GM19463 (cell line): Measurements from ENCODE around the gene FMO2.
A peak's percentile ranks its signal among the peaks of the same experiment; 100 is the strongest.

Experiments
- ATAC-seq: cut with Tn5 transposase; IDR thresholded peaks from one replicate; pipeline ENCODE4 v1.9.1; 2021; ENCODE audit warnings: mild to moderate bottlenecking, moderate library complexity; ENCODE audit not compliant: unreplicated experiment

FMO2 gene

DNA sequence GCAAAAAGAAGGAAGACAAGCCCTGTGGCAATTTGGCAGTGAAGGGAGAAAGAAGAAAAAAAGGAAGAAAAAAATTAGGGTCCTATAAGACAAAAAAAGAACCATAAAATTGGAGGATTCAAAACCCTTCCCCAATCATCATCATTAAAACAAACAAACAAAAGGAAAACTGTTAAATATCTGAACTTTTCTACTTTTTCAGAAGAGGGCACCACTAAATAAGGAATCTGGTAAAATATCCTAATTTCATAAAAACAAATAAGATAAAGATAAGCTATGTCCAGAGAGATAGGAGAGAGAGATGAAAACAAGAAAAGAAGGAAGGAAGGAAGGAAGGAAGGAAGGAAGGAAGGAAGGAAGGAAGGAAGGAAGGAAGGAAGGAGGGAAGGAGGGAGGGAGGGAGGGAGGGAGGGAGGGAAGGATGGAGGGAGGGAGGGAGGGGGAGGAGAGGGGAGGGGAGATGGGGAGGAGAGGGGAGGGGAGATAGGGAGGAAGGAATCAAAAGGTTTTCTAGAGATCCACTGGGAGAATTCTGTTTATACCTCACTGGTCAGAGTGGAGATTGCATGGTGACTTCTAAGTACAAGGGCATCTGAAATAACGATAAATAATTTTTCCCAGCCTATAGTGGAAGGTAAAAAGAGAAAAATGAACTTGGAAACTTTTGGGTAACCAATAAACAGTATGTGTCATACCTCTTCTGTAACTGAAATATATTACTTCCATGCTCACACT lies 10.4 kb upstream of the FMO2 start:
- no peak for ATAC-seq

DNA sequence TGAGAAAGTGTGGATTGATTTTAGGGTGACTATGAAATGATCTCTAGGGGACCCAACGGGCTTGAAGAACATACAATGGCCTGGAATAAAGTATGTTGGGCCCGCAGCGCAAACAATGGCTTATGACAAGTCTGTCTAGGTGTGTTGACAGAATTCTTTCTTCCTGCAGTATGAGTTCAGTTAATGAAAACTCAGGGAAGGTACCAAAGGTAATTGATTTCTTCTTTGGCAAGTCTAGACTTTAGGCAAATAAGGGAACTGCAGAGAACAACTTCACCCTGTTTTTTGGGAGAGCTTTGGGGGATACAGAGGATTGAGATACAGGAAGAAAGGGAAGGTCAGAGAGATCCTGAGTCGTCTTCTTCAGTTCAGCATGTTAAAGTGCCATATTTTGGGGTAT lies 7.8 kb upstream of the FMO2 start:
- no peak for ATAC-seq

DNA sequence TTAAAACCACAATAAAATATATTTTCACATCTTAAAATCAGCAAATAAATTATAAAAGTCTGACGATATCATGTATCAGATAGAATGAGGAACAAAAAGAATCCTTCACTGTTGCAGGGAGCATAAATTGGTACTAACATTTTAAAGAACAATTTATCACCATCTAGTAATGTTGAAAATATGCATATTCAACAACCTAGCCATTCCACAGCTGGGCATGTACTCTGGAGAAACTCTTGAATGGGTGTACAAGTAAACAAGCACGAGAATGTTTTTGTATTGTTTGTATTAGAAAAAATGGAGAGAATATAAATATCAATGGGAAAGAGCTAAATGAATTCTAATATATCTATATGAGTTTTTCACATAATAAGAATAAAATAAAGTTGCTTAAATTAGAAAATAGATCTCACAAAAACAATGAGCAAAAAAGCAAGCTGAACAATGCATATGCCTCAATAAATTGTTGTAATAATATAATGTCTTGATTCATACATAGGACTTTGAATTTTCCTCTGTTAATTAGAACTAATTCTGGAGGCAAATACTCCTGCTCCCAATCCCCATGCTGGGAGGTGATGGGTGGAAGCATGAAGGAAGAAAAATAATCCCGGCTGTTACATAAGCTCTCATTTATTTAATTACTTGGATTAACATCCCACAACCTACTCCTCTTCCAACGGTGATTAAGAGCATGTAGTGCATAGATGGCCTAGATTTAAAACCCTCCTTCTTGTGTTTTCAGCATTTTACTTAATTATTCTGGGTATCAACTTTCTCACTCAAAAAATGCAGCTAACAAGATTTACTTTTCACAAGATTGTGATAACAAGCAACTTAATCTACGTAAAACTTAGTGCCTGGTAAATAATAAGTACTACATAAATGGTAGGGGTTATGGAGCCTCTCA lies 5.5 kb upstream of the FMO2 start:
- no peak for ATAC-seq

DNA sequence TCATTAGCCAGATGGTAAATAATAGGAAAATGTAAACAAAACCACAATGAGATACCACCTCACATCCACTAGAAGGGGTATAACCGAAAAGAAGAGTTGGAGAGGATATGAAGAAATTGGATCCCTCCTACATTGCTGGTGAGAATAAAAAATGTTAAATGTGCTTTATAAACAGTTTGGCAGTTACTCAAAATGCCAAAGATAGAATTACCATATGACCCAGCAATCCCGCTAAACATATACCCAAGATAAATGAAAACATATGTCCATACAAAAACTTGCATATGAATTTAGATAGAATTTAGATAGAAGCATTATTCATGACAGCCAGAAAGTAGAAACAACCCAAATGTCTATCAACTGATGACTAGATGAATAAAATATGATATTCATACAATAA lies 4.4 kb upstream of the FMO2 start:
- ATAC-seq: no peak

DNA sequence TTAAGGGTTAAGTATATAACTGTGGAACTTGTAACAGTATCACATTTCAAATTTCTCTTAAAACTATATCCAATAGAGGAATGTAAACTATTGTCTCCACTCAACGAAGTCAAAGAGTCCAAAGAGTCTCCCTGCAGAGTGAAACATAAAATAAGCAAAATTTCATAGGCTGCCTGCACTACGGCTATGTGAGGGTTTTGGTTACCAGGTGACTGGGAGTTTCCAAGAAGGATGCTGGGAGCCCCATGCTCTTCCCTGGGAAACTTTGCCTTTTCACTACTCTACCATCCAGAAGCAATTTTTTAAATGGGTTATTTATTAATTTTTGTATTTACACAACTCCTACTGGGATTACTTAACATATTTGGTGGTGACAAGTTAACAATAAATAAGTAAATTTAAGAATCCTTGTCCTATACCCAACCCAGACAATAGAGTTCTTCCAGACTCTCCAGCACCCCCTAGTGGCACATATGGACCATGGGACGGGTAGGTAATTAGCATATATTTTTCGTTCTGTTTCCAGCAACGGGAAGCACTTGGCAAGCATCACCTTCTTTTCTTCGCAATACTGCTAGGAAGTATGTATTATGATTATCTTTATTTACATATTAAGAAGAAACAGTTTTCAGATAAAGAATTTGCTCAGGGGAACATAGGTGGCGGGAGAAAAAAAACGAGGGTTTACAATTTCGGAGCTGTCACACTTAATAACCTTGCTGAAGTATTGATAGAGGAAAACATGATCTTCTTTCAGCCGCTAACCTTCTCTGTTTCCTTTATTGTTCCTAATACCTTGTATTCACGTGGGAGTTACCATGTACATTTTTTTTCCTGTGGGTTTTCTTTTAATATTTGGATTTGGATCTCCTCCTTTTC lies 3.5 kb downstream of the FMO2 start:
- ATAC-seq: peak; percentile 70

DNA sequence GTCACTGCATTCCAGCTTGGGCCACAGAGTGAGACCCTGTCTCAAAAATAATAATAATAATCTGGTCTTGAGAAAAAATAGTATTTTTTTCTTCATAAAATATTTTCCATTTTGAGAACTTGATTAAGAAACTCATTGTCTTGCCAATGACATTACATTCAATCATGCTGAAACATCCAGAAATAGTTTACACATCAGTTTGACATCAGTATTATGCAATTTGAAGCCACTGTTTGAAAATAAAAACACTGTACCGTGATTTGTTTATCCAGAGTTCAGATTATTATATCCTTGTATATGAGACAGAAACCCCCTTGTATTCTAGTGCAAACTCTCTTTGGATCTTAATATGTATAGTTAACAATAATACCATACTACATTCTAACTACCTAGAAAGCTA lies 6.9 kb downstream of the FMO2 start:
- no peak for ATAC-seq

DNA sequence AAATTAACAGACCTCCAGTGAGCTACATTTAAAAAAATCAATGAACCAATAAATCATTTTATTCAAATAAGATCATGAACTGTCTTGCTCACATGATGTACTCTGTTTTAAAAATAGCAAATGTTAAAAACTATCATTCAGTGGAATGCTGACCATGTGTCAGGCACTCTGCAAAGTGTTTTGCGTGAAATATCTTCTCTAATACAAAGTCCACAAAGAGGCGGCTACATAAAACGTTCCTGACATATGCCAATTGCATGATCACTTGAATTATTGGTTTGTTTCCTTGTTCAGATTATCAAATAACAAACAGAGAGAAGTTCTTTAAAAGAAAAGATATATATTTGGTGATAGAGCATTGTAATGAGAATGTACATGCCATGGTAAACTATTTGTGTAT lies 10.7 kb downstream of the FMO2 start:
- ATAC-seq: no peak

DNA sequence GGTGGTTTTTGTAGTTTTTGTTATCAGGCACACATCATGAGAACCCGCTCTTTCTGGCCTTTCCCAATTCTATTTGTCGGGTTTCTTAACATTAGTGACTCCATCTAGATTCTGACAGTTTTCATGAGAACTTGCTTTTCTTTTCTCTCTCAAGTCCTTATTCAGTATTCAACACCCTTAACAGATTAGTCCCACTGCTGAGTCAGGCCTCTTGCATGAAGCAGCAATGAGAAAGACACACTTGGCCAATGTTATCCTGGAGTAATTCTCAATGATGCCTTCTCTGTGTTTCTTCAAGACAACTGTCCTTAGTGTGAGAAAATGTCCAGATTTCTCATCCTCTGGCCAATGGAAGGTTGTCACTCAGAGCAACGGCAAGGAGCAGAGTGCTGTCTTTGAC lies 11.3 kb downstream of the FMO2 start:
- ATAC-seq: no peak

DNA sequence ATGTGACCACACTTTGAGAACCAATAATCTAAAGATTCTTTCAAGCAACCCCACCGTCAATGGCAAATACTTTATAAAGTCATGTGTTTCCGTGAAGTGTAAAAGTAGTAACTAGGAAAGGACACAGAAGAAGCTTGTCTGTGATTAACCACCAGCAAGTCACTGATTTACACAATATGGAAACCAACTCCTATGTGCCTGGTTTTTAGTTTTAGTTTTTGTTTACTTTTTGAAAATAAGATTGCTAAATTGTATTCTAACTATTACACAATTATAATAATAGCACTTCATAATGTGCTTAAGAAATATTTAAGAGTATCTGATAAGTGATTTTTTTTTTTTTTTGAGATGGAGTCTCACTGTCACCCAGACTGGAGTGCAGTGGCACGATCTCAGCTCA lies 13.0 kb downstream of the FMO2 start:
- no peak for ATAC-seq

DNA sequence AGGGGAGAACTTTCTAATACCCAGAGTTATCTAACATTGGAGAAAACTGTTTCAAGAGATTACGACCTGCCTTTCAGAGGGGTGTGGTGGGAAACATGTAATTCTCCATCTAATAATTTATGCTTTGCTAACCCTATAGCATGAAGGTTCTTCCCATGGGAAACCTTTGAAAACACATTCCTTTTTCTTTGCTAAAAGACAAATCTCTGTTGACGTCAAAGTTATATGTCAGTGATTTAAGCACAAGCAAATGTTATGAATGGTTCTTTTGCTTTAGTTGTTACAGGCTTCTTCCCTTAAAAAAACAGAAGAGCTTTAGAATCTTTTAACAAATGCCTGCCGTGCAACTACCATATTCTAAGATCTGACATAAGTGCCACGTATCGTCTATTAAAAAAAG lies 19.2 kb downstream of the FMO2 start:
- no peak for ATAC-seq

DNA sequence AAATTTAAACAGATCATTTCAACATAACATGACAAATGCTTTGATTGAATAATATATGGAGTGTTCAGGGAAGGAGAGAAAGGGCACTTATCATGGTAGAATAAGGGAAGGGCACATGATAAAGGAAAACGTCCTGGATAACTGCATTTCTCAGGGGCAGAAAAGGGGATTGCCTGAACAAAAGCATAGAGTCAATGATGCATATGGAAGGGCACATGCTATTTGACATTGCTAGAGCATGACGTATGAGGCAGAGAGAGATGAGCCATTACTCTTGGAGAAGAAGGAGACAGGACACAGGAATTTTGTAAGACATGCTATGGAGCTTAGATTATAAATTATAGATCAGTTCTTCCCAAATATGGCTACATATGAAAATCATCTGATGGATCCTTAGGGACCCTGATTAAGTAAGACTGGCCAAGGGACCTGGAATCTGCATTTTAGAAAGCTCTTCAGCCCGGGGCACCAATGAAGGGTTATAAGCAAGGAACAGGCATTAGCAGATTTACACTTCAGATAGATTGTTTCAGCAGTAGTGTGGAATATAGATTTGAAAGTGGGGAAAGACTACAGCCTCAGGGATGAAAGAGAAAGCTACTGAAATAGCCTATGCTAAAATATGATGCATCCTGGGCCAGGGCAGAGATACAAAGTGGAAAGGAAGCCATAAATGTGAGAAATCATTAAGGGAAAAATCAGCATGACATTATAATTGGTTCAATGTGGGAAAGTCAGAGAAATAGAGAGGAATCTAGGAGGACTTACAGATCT lies 21.3 kb downstream of the FMO2 start:
- ATAC-seq: no peak

DNA sequence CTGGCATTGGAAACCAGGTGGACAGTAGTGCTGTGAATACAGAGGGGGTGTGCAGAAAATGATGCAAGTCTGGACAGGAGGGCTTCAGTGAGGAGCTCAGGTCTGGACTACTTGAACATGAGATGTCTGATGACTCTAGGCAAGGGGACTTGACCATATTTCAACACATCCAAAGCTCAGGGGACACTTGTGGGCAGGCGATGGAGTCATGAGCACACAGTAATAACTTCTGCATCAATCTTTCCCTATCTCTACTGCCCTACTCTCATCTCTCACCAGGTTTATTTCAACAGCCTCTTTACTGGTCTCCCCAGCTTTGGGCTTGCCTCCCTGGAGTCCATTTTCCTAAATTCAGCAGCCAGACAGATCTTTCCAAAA lies 21.9 kb downstream of the FMO2 start:
- ATAC-seq: no peak

DNA sequence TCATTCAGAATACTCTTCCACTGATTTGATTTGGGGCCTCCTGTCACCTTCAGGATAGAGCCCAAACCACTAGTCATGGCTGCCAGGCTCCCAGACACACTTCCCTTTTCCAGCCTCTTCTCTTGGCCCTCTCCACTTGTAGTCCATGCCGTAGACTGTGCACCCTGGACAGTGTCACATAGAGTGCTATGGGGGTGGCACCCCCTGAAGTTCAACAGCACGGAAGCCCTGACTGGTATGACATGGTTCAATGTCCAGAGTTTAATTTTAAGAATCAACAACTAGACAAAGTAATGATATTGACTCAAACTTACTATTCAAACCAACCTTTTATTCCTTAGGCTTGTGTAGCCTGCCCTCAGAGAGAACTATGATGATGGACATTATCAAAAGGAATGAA lies 22.3 kb downstream of the FMO2 start:
- no peak for ATAC-seq

DNA sequence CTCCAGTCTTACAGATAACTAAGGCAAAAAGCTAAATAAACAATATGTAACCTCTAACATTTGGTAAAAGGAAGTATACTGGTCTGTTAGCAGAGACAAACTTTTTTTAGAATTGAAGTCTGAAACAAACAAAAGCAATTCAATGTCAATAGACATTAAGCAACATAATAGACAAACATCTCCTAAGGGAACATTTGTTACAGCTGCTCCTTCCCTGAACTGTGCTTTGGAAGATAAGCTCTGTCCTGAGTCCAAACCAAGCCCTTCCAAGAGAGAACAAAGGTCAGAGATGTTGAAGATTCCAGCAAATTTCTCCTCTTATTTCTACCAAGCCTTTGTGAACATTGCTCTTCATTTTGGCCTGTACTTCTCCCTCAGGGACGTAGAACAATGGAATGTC lies 25.3 kb downstream of the FMO2 start:
- no peak for ATAC-seq

DNA sequence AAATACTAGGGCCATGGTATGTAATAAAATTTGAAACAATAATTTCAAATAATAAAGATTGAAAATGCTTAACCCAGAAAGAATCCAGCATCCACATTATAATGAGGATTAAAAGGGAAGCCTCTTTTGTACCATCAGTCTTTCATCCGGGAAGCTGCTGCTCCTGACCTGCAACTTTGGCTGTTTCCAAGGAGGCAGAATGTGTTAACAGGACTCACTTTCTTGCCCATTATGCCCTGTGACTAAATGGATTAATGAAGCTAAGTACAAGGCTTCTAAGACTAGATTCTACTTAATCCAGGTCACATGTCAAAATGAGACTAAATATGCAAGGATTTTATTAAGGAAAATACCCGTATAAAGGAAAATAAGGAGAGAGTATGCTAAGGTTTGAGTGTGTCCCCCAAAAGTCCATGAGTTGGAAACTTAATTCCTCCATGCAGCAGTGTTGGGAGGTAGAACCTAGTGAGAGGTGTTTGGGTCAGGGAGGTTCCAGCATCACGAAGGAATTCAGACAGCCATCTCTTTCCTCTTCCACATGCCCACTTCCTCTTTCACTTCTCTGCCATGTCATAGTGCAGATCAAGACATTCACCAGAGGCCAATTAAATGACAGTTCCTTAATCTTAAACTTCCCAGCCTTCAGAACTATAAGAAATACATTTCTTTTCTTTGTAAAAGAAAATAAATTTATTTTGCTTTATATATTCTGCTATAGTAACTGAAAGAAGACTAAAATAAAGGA lies 27.7 kb downstream of the FMO2 start:
- ATAC-seq: no peak

DNA sequence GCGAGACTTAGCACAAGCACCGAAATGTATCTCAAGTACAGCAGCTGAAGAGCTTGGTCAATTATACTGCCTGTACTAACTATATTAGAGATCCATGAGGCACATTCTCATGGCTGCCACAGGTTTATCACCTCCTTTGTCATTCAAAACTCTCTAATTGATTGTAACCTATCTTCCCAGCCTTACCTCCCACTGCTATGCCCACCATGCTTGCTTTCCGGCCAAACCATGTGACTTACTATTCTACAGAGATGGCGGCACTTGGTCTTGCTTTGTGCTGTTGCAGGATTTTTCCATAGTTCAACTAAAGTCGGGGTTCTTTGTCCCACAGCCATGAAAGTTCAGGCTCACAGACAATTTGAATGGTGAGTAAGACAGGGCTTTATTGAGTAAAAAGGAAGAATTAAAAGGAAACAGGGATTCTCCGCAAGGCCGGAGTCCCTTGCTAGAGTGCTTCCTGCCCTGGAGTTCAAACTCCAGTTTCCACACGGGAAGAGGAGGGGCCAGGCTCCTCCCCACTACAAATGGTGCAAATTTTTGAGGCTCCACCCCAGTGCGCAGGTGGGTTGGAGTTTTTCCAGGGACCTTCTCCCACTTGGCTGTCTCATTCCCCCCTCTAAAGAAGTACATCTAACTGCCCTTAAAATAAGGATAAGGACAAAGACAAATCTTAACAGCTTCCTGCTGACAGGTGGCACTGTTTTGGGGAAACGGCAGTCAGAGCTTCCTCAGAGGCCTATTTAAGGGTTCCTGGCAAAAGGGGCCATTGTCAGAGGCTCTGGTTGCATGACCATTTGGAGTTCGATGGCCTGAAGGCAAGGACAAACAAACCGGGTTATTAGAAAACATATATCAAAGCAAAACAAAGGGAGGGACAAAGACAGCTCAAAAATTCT lies 28.7 kb downstream of the FMO2 start:
- no peak for ATAC-seq

DNA sequence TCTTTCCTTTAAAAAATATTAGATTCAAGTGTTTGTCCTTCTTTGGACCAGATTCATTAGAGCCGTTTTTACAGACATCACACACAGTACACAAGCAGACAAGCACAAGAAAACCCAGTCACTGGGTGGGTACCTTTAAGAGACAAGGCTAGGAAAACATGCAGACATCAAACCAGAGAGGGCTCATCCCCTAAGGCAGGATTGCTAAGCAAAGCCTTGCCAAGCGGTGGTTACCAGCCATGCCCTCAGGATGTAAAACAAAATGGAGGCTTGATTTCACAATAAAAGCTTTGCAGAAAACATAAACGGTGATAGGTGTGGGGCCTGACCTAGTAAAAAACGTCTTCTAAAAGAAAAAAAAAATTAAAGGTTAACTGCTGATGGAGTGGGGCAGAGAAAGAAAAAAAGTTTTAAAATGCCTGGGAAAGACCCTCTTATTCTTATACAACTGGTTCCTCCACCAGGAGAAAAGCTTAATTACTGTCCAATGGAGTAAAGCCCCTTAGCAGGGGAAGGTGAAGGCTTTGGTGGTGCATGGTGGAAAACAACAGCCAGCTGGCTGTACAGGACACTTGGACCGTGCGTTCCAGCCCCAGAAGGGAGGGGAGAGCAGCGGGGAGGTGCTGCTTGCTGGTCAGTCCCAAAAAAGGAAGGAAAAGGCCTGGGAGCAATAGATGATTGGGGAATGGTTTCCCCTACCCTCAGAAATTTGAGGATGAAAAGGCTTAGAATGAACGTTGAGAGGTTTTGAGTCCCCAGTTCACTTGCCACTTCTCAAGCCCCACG lies 32.8 kb downstream of the FMO2 start:
- no peak for ATAC-seq

DNA sequence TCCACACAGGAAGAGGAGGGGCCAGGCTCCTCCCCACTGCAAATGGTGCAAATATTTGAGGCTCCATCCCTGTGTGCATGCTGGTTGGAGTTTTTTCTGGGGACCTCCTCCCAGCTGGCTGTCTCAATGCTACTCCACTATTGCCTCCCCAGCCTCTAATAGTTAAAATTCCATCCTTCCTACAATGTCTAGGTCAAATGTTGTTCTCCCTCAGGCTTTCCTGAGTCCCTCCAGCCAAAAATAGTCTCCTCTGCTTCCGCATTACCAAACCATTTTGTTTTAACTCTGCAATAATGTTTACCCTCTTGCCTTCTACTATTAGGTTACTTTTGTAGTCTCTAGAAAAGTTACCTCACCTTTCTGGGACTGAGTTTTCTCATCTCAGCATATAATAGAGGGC lies 33.6 kb downstream of the FMO2 start:
- ATAC-seq: no peak
